Stimulated activated CD4-positive, alpha-beta T cell treated with anti-CD3 and anti-CD28 coated beads, Interleukin-1b, Interleukin-23, amount 100 ng/mL, for 24 hours (primary cell): ENCODE results near the gene TP53I11.

Experiments used
- DNase-seq, 4 experiments: peaks; one replicate each; pipeline ENCODE4 v3.0.0-alpha.2; 2020; ENCODE audit warnings: low read depth in 4 of 4, low spot score in 1 of 4

TP53I11 gene

GRCh38 chr11:44916331-44916730 lies 34.4 kb downstream of the TP53I11 start:
- no peak for DNase-seq

GRCh38 chr11:44915621-44916020 lies 35.1 kb downstream of the TP53I11 start:
- DNase-seq = no peak

- no peak for DNase-seq
Measured at GRCh38 chr11:44915004-44915403, 35.7 kb downstream of the TP53I11 start.

- no peak for DNase-seq
Measured at GRCh38 chr11:44914105-44914504, 36.6 kb downstream of the TP53I11 start.

- no peak for DNase-seq
Measured at GRCh38 chr11:44913502-44913901, 37.2 kb downstream of the TP53I11 start.

GRCh38 chr11:44912270-44912987 lies 38.3 kb downstream of the TP53I11 start:
- DNase-seq = no peak

- DNase-seq = peak; percentile 80 to 97 (median 89)
Measured at GRCh38 chr11:44911029-44911814, 39.5 kb downstream of the TP53I11 start.

- no peak for DNase-seq
Measured at GRCh38 chr11:44910591-44910990, 40.1 kb downstream of the TP53I11 start.

- no peak for DNase-seq
Measured at GRCh38 chr11:44909557-44909956, 41.1 kb downstream of the TP53I11 start.

GRCh38 chr11:44906649-44907048 lies 44.0 kb downstream of the TP53I11 start:
- no peak for DNase-seq

- DNase-seq = no peak
Measured at GRCh38 chr11:44905131-44905866, 45.4 kb downstream of the TP53I11 start.

- DNase-seq = no peak
Measured at GRCh38 chr11:44904261-44905020, 46.2 kb downstream of the TP53I11 start.

GRCh38 chr11:44903518-44903917 lies 47.2 kb downstream of the TP53I11 start:
- no peak for DNase-seq

GRCh38 chr11:44903035-44903434 lies 47.6 kb downstream of the TP53I11 start:
- DNase-seq = no peak

GRCh38 chr11:44901786-44902185 lies 48.9 kb downstream of the TP53I11 start:
- no peak for DNase-seq

- no peak for DNase-seq
Measured at GRCh38 chr11:44901120-44901633, 49.5 kb downstream of the TP53I11 start.

GRCh38 chr11:44899959-44900358 lies 50.7 kb downstream of the TP53I11 start:
- peak in 3 of 4 experiments; percentile 21 to 22 (median 21) for DNase-seq

GRCh38 chr11:44893846-44894617 lies 56.7 kb downstream of the TP53I11 start:
- DNase-seq = peak; percentile 19 to 51 (median 45)

- no peak for DNase-seq
Measured at GRCh38 chr11:44893308-44893822, 57.3 kb downstream of the TP53I11 start.

- no peak for DNase-seq
Measured at GRCh38 chr11:44892843-44893242, 57.8 kb downstream of the TP53I11 start.
